Activated CD8-positive, alpha-beta T cell treated with anti-CD3 and anti-CD28 coated beads for 36 hours (primary cell): ENCODE measurements around the gene ADD2. TPM values are rescaled to one million over a fixed set of nuclear protein-coding genes. Genes with fewer than 3 reads are reported as not detected.

Experiments used
- ATAC-seq: fragments of 200-7000 bp; cut with Tn5 transposase; one replicate; pipeline ENCODE4 v1.10.0; 2021; ENCODE audit warnings: mild to moderate bottlenecking, moderate library complexity
- CTCF ChIA-PET: fragments of 350-600 bp; sonication (Branson Sonifier 250); formaldehyde crosslinking; loops from one replicate; lab custom pipeline; 2021; ENCODE audit warnings: antibody characterized with exemption; lab: Charles Lee
- POLR2A ChIA-PET: fragments of 350-600 bp; sonication (Branson Sonifier 250); formaldehyde crosslinking; loops from one replicate; lab custom pipeline; 2021; ENCODE audit warnings: antibody characterized with exemption; lab: Charles Lee
- DNase-seq: peaks from one replicate; pipeline ENCODE4 v3.0.0-alpha.2; 2020
- H3K27ac Mint-ChIP-seq: one replicate; pipeline ENCODE4 v1.8.0; 2021; ENCODE audit warnings: mild to moderate bottlenecking, mixed read lengths
- H3K27me3 Mint-ChIP-seq: one replicate; pipeline ENCODE4 v1.8.0; 2021; ENCODE audit warnings: mixed read lengths
- H3K36me3 Mint-ChIP-seq: one replicate; pipeline ENCODE4 v1.8.0; 2021; ENCODE audit warnings: low read depth, mixed read lengths
- H3K4me1 Mint-ChIP-seq: one replicate; pipeline ENCODE4 v1.8.0; 2021; ENCODE audit warnings: low read depth, mixed read lengths
- H3K4me3 Mint-ChIP-seq: one replicate; pipeline ENCODE4 v1.8.0; 2021; ENCODE audit warnings: mild to moderate bottlenecking, moderate library complexity, mixed read lengths
- H3K9me3 Mint-ChIP-seq: one replicate; pipeline ENCODE4 v1.8.0; 2021; ENCODE audit warnings: mixed read lengths
- intact Hi-C: fragments of 100-400 bp; cut with micrococcal nuclease; formaldehyde crosslinking; loops from one replicate; pipeline ENCODE4 v1.10.0; 2022
- total RNA-seq, 2 experiments: library from RNA; stranded (reverse); gene quantifications; one replicate each; pipeline ENCODE4 v1.2.3, GENCODE V29; 2021
- TF ChIP-seq, protein P1 (sequence below): fragments of 200-600 bp; IDR thresholded peaks from one replicate; pipeline ENCODE4 v1.8.0; 2022; ENCODE audit warnings: antibody characterized with exemption, mild to moderate bottlenecking

The ADD2 gene
- total RNA-seq, 2 experiments from 2014 or later = 24.5 to 26.3 TPM

DNA sequence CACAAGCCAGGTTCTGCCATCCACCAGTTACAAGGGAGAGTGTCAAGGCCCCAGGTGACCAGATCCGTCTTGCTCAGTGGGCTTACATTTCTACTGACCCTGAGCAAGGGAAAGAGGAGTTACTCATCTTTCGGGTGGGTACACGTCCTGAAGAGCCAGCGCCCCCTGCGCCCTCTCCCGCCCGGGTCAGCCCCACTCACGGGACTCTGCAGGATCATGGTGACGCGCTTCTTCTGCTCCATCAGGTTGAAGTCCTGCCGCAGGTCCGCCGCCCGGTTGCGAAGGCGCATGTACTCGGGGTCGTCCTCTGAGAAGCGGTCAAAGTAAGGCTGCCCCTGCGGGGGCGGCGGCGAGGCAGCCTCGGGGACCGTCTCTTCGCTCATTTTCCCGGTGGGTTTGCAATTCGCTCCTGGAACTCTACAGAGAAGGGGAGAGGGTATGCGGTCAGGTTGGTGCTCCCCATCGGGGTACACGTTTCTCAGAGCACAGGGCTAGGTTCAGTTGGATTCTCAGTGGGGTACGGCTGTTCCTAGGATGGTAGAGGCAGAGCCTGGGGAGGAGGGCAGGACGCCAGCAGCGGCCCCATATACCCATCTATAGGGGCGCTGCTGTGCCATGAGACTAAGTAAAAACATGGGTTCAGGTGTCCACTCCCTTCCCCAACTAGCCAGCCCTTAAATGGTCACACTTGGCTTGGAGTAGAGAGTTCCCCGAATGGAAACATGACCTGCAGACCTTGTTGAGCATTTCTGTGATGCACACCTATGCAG, 61.8 kb downstream of the ADD2 start:
- peaks cover 12% of the 10 kb centered on the region for H3K4me1 Mint-ChIP-seq
- TF ChIP-seq, protein P1, sequence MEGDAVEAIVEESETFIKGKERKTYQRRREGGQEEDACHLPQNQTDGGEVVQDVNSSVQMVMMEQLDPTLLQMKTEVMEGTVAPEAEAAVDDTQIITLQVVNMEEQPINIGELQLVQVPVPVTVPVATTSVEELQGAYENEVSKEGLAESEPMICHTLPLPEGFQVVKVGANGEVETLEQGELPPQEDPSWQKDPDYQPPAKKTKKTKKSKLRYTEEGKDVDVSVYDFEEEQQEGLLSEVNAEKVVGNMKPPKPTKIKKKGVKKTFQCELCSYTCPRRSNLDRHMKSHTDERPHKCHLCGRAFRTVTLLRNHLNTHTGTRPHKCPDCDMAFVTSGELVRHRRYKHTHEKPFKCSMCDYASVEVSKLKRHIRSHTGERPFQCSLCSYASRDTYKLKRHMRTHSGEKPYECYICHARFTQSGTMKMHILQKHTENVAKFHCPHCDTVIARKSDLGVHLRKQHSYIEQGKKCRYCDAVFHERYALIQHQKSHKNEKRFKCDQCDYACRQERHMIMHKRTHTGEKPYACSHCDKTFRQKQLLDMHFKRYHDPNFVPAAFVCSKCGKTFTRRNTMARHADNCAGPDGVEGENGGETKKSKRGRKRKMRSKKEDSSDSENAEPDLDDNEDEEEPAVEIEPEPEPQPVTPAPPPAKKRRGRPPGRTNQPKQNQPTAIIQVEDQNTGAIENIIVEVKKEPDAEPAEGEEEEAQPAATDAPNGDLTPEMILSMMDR = no peak
- no peak overlapping the region for H3K4me3 Mint-ChIP-seq
- ATAC-seq (no peak), DNase-seq (no peak)
- intact Hi-C loops = no loop called here
- H3K27ac Mint-ChIP-seq = no peak overlapping the region
- no peaks in the 10 kb centered on the region for H3K9me3 Mint-ChIP-seq
- H3K36me3 Mint-ChIP-seq = peaks cover 2% of the 10 kb centered on the region
- H3K27me3 Mint-ChIP-seq = no peaks in the 10 kb centered on the region
- ChIA-PET CTCF (no interaction called here), POLR2A (no interaction called here)

GRCh38 chr2:70705160-70705850, 62.7 kb downstream of the ADD2 start:
- Mint-ChIP-seq H3K36me3 (peaks cover 2% of the 10 kb centered on the region), H3K4me1 (peaks cover 12% of the 10 kb centered on the region), H3K27ac (no peak overlapping the region), H3K9me3 (no peaks in the 10 kb centered on the region), H3K4me3 (no peak overlapping the region), H3K27me3 (no peaks in the 10 kb centered on the region)
- TF ChIP-seq, protein P1 = no peak
- no peak for ATAC-seq
- ChIA-PET POLR2A (no interaction called here), CTCF (no interaction called here)
- intact Hi-C loops = no loop called here
- no peak for DNase-seq

DNA sequence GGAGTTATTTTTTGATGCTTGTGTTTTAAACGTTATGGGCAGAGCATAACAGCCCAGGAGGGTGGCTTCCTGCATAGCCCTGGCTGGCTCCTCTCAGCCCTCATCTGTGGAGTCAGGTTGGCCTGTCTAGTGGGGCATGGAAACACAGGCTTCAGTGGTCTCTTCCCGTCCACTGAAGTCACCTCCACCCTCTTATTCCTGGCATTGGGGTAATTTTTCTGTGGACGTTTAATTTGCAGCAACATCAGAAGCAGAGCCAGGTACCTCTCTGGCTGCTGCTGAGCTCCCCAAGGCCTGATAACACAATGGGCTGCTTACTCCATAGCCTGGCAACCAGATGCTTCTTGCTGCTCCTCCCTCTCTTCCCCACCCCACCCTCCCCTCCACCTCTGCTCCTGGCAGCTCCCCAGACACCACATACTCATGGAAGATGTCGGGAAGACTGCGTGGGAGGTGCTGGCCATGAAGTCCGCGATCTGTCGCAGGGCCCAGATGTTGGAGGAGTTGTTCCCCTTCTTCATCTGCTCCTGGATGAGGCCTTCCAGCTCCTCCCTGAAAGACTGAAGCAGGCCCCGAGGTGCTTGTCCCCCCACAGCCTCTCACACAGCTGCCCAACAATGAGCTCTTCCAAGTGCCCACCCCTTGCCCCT, 64.0 kb downstream of the ADD2 start:
- ATAC-seq (no peak), DNase-seq (no peak)
- no peaks in the 10 kb centered on the region for H3K27me3 Mint-ChIP-seq
- no peak overlapping the region for H3K4me3 Mint-ChIP-seq
- H3K27ac Mint-ChIP-seq = no peak overlapping the region
- intact Hi-C loops = no loop called here
- H3K9me3 Mint-ChIP-seq = no peaks in the 10 kb centered on the region
- H3K4me1 Mint-ChIP-seq = peaks cover 8% of the 10 kb centered on the region
- CTCF ChIA-PET = no interaction called here
- POLR2A ChIA-PET = no interaction called here
- peaks cover 2% of the 10 kb centered on the region for H3K36me3 Mint-ChIP-seq
- TF ChIP-seq, protein P1 = no peak

DNA sequence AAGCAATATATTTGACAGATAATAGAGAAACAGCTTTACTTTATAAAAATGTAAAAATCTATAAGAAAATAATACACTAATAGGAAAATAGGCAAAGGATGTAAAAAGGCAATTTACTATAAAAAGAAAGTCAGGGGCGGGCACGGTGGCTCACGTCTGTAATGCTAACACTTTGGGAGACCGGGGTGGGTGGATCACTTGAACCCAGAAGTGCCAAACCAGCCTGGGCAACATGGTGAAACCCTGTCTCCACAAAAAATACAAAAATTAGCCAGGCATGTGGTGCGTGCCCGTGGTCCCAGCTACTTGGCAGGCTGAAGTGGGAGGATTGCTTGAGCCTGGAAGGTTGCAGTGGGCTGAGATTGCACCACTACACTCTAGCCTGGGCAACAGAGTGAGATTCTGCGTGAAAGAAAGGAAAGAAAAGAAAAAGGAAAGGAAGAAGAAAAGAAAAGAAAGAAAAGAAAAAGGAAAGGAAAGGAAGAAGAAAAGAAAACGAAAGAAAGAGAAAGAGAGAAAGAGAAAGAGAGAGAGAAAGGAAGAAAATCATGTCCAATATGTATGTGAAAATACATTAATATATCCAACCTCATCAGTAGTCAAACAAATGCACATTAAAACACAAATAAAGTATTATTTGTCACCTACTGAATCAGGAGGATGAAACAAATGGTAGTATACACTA, 65.1 kb downstream of the ADD2 start:
- intact Hi-C loops = no loop called here
- CTCF ChIA-PET = no interaction called here

More for the DNA sequence above, 65.1 kb downstream of the ADD2 start:
- DNase-seq (no peak), ATAC-seq (no peak)
- no peak overlapping the region for H3K4me3 Mint-ChIP-seq
- no peaks in the 10 kb centered on the region for H3K36me3 Mint-ChIP-seq
- no peaks in the 10 kb centered on the region for H3K9me3 Mint-ChIP-seq
- H3K27me3 Mint-ChIP-seq = no peaks in the 10 kb centered on the region
- POLR2A ChIA-PET = no interaction called here
- H3K27ac Mint-ChIP-seq = no peak overlapping the region
- no peaks in the 10 kb centered on the region for H3K4me1 Mint-ChIP-seq
- TF ChIP-seq, protein P1 = no peak
